Adrenal gland (tissue), 5 donors: ENCODE data around the gene SANBR.

Experiments used
- CTCF ChIP-seq, 6 experiments: fragments of 450-650 bp in 4 of 6; fragments of 200-600 bp in 2 of 6; sonication (generic) in 1 of 6; IDR thresholded peaks; 1 replicate in 5 of 6; 2 replicates in 1 of 6; pipeline versions ENCODE4 v1.5.1 to v1.8.0; 2016 to 2021; ENCODE audit warnings: antibody characterized with exemption in 6 of 6, mild to moderate bottlenecking in 2 of 6, moderate library complexity in 1 of 6
- POLR2A ChIP-seq, 2 donors: fragments of 450-650 bp; IDR thresholded peaks; one replicate each; pipeline ENCODE4 v1.6.1; 2017; ENCODE audit warnings: antibody characterized with exemption in 2 of 2, mild to moderate bottlenecking in 2 of 2, moderate library complexity in 1 of 2
- donor health status: DM: no; HTN: no; CAD: no.

GRCh38 chr2:61029533-61029932, 36.1 kb upstream of the SANBR start:
- no peak for TF ChIP-seq CTCF (IDR thresholded peaks at IDR 0.05)
- TF ChIP-seq POLR2A (IDR thresholded peaks at IDR 0.05), result no peak
